GM08714 (cell line): ENCODE measurements around the gene SNHG17.
"Not testable (repeated sequence)": the region's sequence is repeated elsewhere in the genome, so short reads cannot be mapped to it uniquely, and the experiment has no call there.

ENCODE experiments used
- H3K4me3 ChIP-seq: fragments of 200-500 bp; sonication (Bioruptor generic); 2 replicates; pipeline ENCODE4 v1.5.1; 2014; ENCODE audit warnings: mild to moderate bottlenecking, low read length, inconsistent platforms
- ZNF274 ChIP-seq: IDR thresholded peaks from 2 replicates; pipeline ENCODE4 v1.6.1; 2012; ENCODE audit warnings: mild to moderate bottlenecking, low read depth, low read length

The SNHG17 gene

DNA sequence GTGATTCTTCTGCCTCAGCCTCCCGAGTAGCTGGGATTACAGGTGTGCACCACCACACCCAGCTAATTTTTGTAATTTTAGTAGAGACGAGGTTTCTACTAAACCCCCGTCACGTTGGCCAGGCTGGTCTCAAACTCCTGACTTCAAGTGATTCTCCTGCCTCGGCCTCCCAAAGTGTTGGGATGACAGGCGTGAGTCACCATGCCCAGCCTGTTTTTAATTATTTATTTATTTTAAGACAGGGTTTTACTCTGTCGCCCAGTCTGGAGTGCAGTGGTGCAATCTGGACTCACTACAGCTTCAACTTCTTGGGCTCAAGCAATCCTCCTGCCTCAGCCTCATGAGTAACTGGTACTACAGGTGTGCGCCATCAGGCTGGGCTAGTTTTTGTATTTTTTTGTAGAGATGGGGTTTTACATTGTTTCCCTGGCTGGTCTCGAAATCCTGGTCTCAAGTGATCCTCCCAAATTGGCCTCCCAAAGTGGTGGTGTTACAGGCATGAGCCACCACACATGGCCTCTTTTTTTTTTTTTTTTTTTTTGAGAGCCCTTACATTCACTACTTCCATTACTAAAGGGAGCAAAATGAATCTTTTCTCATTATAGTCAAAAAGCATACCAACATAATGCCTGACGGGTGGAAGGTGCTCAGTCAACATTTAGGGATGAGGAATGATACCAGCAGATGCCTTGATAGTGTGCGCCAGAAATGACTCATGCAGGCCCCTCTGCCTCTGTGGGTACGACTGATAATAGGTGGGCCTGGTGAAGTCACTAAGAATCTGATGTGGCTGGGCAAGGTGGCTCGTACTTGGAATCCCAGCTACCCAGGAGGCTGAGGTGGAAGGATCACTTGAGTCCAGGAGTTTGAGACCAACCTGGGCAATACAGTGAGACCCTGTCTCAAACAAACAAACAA, 19.7 kb upstream of the SNHG17 start:
- H3K4me3 ChIP-seq: no peak overlapping the region
- no peak for TF ChIP-seq ZNF274

DNA sequence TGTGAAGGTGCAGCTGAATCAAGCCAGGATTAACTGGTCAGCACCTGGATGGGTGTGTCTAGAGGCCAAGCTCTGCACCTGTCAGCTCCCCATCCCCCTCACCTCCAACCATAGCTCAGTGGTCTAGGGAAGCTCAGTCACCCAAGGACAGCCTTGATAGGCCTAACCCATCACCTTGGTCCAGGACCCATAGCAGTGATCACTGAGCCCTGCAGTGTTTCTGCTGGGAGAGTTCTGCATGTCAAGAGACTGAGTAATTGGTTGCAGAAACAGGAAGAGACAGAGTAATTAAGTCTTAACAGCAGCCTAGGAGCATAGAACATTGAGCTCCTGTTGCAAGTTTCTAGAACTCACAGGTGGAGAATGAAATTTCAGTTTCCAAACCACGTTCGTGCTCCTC, 18.8 kb upstream of the SNHG17 start:
- no peak for TF ChIP-seq ZNF274
- no peak overlapping the region for H3K4me3 ChIP-seq

DNA sequence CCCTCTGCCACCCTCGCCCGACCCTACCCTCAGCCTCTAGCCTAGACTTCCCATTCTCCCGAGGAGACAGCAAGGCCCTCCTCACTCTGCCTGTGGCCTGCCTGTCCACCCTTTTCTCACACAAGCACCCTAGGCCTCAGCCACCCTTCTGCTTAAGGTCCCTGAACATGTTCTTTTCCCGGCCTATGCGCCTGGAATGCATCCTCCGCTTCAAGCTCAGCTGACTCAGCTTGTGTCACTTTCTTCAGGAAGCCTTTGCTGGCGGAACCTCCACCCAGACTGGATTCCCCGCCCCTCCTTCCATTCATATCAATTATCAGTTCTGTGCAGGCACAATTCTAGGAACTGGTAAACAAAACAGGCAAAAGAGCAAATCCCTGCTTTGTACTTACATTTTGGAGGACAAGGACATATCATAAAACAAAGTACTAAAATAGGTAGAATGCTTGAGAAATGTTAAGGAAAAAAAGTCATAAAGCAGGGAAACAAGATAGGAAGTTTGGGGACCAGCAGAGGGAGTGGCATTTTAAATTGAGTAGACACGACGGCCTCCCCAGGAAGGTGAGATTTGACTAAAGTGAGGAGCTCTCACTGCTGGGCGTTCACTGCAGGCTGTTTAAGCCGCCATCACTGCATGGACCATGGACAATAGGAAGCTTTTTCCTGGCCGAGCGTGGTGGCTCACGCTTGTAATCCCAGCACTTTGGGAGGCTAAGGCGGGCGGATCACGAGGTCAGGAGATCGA, 17.9 kb upstream of the SNHG17 start:
- no peak overlapping the region for H3K4me3 ChIP-seq
- TF ChIP-seq ZNF274: no peak

DNA sequence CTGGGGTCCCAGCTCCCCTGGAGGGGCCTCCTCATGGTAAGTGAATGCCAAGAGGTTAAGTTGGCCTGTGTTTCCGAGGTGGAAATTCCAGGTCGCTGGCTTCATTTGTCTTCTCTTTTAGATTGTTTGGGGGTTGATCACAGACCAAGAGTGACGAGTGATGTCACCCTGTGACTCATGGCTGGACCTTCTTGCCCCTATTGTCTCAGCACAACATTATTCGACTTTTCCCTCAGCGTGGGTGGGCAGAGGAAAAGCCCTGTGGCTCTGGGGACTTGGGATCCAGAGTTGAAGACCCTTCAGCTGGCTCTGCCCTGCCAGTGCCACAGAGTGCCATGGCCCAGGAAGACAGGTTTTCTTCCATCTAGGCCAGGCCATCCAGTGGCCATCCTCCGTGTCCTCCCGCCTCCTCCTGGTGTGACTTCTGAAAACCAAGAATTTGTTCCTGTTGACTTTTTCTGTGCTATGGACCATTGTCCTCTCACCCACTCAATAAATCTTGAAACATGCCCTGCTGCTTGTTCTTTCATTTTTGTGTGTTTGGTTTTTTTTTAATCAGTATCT, 15.4 kb upstream of the SNHG17 start:
- no peak for TF ChIP-seq ZNF274
- no peak overlapping the region for H3K4me3 ChIP-seq

DNA sequence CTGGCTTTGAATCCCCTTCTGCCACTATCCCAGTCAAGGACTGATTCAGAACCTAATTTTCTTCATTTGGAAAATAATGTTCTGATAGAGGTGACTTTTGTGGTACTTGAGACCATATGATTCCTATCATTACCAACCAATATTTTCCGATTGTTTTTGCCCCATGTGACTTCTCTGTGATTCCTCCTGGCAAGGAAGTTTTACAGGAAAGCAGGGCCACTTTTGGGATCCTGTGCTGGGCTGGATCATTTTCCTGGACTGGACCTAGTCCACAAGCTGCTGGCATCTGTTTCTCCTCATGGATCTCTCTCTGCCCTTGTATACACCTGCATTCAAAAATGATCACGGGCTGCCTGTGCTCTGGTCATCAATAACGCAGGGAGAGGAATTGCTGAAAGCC, 13.9 kb upstream of the SNHG17 start:
- H3K4me3 ChIP-seq: no peak overlapping the region
- no peak for TF ChIP-seq ZNF274

DNA sequence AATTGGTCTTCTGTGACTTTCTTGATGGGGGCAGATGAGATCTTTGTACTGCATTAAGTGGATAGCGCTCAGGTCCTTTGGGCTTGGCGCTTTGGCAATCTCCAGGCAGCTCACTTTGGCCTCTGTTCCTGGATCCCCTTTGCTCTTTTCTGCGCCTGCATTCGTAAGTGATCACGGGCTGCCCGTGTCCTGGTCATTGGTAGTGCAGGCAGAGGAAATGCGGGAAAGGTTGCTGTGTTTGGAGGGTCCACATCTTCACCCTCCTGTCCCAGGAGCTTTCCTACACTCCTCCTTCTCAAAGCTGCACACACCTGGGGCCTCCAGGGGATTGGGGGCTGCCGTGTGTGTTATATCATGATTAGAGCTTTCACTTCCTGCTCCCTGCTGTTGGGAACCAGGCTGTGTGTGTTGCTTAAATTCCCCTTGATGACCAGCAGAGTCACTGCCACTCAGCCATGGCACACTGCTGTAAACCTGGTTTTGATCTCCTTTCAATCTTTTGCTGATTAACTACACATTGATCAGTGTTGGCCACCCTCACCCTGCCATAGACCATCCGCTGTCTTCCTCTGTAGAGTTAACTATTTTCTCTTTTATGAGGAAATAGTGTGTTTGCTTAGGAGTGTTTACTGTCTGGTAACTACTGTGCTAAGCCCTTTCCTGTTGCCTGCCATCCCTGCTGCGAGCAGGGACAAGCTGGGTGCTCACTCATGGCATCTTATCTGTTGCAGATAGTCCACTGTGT, 13.0 kb upstream of the SNHG17 start:
- TF ChIP-seq ZNF274: no peak
- H3K4me3 ChIP-seq: peak overlapping the region; percentile 73; the same call in 1 of the 2 replicates

DNA sequence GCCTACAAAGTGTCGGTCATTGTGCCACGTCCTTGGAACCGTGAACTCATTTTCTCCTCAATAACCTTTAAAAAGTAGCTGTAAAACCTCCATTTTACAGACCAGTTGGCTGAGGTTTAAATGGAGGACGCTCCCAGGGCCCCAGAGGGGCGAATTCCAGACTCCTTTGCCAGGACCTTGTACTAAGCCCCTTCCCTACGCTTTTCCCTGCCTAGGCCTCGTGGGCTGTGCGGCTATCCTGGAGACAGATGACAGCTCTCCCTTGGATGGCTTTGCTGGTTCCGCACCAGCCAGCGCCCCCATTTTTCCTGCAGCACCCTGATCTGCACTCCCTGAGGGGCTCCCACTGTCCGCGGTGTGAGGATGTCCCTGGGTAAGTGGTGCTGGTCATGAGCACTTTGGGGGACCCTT, 12.1 kb upstream of the SNHG17 start:
- no peak for TF ChIP-seq ZNF274
- peak overlapping the region; percentile 73 for H3K4me3 ChIP-seq

DNA sequence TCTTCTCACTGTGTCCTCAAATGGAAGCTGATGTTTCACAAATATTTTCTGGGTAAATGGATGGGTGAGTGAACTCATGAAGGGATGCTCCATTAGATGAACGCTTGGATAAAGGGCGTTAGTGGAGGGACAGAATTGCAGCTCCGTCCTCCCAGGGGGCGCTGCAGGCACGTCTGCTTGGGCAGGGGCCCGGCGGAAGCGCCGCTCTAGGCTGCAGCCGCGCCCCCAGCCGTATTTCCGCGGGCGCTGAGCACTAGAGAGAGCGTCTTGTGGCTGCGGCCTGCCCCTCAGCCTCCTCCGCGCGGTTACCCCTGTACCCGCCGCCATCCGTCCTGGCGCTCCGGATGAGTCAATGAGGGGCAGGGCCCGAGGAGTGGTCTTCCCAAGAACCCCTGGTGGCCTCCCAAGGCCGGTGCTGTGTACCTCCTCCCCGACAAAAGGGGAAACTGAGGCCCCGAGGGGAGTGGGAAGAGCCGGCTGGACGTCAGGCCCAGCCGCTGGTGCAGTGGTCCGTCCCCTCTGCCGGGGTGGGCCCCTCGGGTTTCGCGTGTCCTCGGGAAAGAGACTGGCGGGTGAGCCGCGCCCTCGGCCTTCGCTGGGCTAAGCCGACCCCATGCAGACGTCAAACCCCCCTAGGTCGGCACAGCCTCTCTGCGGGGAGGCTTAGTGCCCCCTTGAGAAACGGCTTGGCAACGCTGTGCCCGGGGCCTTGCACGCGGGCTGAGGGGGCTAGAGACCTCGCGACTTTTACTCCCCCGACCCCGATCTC, 11.5 kb upstream of the SNHG17 start:
- H3K4me3 ChIP-seq: peak overlapping the region; percentile 73
- no peak for TF ChIP-seq ZNF274

DNA sequence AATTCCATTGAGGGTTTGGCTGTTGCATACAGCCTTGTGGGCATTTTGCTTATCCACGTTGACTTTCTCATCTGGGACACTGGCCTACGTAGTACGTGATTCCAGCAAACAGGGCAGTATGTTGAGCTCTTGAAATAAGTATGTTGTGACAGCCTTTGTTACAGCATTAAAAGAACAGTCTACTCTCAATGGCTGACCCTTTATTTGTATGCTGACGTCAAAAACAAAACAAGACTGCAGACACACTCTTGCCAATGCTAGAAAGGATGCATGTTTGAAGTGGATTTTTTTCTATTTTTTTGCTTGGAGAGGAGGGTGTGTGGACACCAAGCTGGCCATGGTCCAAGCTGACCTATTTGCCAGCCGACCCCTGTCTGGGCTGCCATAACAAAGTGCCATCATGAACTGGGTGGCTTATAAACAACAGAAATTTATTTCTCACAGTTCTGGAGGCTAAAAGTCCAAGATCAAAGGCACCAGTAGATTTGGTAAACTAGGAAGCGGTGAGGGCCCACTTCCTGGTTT, 10.8 kb upstream of the SNHG17 start:
- TF ChIP-seq ZNF274: no peak
- peak overlapping the region; percentile 73; the same call in 1 of the 2 replicates for H3K4me3 ChIP-seq

DNA sequence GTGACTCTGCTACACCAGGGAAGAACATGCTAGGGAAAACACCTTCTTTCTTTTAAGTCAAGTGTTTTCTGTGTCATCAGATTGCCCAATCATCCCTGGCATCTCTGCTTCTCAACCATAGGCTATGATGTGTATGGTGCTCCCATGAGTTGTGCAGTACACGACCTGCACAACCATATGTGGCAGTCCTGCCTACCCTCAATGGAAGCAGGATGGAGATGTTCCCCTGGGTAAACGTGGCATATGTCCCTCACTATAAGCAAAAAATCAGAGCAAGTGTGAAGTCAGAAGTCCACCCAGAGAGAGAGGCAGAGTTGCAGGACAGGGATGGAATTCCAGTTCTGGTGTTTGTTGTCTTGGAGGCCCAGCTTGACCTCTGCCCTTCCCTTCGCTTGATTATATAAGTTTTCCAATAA, 10.3 kb upstream of the SNHG17 start:
- no peak overlapping the region for H3K4me3 ChIP-seq
- no peak for TF ChIP-seq ZNF274

DNA sequence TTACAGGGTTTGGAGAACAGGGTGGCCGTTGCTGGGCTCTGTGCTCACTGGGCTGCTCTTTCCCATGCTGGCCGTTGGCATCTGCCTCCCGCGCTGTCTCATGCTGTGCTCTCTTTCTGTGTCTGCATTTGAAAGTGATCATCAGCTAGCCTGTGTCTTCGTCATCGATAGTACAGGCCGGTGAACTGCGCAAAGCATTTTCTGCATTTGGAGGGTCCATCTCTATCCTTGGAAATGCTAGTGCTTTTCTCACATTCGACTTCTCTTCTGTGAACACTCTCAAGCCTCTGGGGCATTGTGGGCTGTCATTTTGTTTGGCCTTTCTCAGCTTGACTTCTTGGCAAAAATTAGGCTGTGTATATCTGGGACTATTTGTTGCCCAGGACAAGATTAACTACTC, 6.8 kb upstream of the SNHG17 start:
- TF ChIP-seq ZNF274: no peak

DNA sequence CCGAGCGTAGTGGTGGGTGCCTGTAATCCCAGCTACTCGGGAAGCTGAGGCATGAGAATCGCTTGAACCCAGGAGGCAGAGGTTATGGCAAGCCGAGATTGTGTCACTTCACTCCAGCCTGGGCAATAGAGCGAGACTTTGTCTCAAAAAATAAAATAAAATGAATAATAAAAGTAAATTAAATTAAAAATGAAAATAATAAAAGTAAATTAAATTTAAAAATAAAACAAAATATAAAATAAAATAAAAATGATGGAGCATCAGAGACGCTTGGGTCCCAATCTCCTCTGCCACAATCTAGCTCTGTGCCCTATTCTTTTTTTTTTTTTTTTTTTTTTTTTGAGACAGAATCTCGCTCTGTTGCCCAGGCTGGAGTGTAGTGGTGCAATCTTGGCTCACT, 6.0 kb upstream of the SNHG17 start:
- H3K4me3 ChIP-seq: not testable (repeated sequence)

More for the DNA sequence above, 6.8 kb upstream of the SNHG17 start:
- H3K4me3 ChIP-seq: no peak overlapping the region

DNA sequence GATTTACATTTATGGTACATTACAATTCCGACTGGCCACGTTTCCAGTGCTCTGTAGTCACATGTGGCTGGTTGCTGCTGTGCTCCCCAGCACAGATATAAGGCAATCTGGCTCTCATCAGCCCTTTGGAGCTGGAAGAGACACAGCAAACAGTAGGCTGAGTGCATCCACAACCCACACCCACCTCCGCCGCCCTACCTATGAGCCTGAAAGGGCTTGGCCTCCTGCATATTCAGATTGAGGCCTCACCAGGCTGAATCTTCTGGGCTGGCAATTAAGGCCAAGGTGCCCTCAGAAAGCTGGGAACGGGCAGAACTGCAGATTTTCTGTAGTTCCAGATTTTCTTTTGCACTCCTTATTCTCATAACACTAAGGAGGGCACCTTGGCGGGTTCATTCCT, 2.7 kb upstream of the SNHG17 start:
- no peak for TF ChIP-seq ZNF274
- H3K4me3 ChIP-seq: no peak overlapping the region
